ENCODE data around the gene NCAPG. TPM values are rescaled to one million over a fixed set of nuclear protein-coding genes. Genes with fewer than 3 reads are reported as not detected.

Gene NCAPG
- total and polyA plus RNA-seq, 9 of the 15 experiments (the other 6 are each of a cell fraction or from before 2014, with no cell fraction given), result 25.6 to 102 (median 65.3) TPM

DNA sequence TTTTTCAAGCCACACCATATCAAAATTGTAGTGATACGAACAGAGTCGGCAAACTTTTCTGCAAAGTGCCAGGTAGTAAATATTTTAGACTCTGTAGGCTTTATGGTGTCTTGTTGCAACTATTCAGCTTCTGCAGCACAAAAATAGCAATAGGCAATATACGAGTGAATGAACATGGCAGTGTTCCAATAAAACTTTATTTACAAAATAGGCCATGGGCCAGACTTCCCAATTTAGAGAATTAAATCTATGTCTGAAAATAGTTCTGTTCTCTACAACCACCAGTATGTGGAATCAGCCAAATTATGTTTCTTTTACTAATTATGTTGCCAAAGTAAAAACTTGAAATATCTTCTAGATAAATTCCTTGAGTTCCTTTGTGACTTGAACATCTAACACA, 56.5 kb downstream of the NCAPG start:
- Histone ChIP-seq H3K27ac (ENCODE audit: extremely low read depth, low read depth, low read length) (no peak overlapping the region), H3K27me3 (ENCODE audit: control insufficient read depth in 2 of 2, insufficient read depth in 2 of 2, low read length in 2 of 2) (no peaks in the 10 kb centered on the region), H3K4me1 (replicated peaks in 1 of 2; ENCODE audit: control insufficient read depth in 2 of 2, insufficient read depth in 2 of 2, low read length in 2 of 2) (no peaks in the 10 kb centered on the region), H3K4me2 (ENCODE audit: insufficient read depth, low read length) (no peak overlapping the region), H3K9ac (ENCODE audit: insufficient read depth in 1 of 2, low read depth in 2 of 2, low read length in 2 of 2) (no peak overlapping the region), H3K79me2 (ENCODE audit: control insufficient read depth, insufficient read depth, low read length) (no peaks in the 10 kb centered on the region), H2AFZ (ENCODE audit: low read depth, low read length) (no peak overlapping the region), H3K9me1 (ENCODE audit: control insufficient read depth, insufficient read depth, low read length) (no peaks in the 10 kb centered on the region), H4K20me1 (replicated peaks; ENCODE audit: control insufficient read depth, insufficient read depth, low read length) (no peaks in the 10 kb centered on the region), H3K36me3 (ENCODE audit: control insufficient read depth, insufficient read depth, low read length) (no peaks in the 10 kb centered on the region), H3K4me3 (no peak overlapping the region), H3K9me3 (replicated peaks; ENCODE audit: control insufficient read depth, insufficient read depth, low read depth, low read length) (no peaks in the 10 kb centered on the region)
- ChIA-PET CTCF (ENCODE audit: low intra/inter-chr PET ratio) (no interaction called here), POLR2A (interaction anchor here (0.6 kb wide), 1 partner anchor 58 kb away, joined by 3 read pairs; no protein-coding TSS in a partner anchor)
- WGBS (ENCODE audit: insufficient coverage, low coverage, missing lambda C conversion rate), result 79% methylated on average over 3 of the region's 3 CpGs
- TF ChIP-seq ZBTB40 (IDR thresholded peaks at IDR 0.05) (peak; percentile 86), ZBTB40 (CRISPR knock-in tag; IDR thresholded peaks at IDR 0.05) (0 out of 2 replicates have a peak, but pooled peaks have one; percentile 18), NCOR1 (IDR thresholded peaks at IDR 0.05) (no peak)
- no TSS peak for BruUV-seq (replicated peaks)
- DNase-seq (ENCODE audit: extremely low read depth in 1 of 4, low spot score in 3 of 4) (no peak), FAIRE-seq (no peak), ATAC-seq (no peak)
- intact Hi-C loops (cut with micrococcal nuclease), result no loop called here
- in situ Hi-C loops (cut with MboI), result no loop called here

All from K562 (cell line).